GM12878 (cell line): ENCODE measurements around the gene TESK1. TPM values are rescaled to one million over a fixed set of nuclear protein-coding genes. Genes with fewer than 3 reads are reported as not detected.

ENCODE experiments used
- ATAC-seq: fragments of 200-7000 bp; cut with Tn5 transposase; 3 replicates; pipeline ENCODE4 v1.9.1; 2020; ENCODE audit warnings: mild to moderate bottlenecking, moderate library complexity
- BruUV-seq: library from RNA; stranded (reverse); fragments of 400-500 nt; replicated peaks from 2 replicates; lab custom pipeline; 2021; lab: Mats Ljungman, UMichigan
- CTCF ChIA-PET: fragments of 300-600 bp; sonication (Branson Sonifier 250); formaldehyde crosslinking; extraction: SDS; loops from one replicate; lab custom pipeline; 2021; ENCODE audit warnings: inconsistent platforms; lab: Yijun Ruan, JAX
- POLR2A ChIA-PET: fragments of 350-600 bp; formaldehyde crosslinking; extraction: SDS; loops from one replicate; lab custom pipeline; 2021; ENCODE audit warnings: inconsistent platforms; lab: Charles Lee
- RAD21 ChIA-PET: fragments of 300-600 bp; sonication (Branson Sonifier 250); formaldehyde crosslinking; loops from one replicate; lab custom pipeline; 2023; ENCODE audit warnings: antibody characterized with exemption; ENCODE audit not compliant: unreplicated experiment; lab: Charles Lee
- SMC1A ChIA-PET: fragments of 300-600 bp; sonication (Branson Sonifier 250); formaldehyde crosslinking; loops from one replicate; lab custom pipeline; 2023; ENCODE audit not compliant: unreplicated experiment, uncharacterized antibody; lab: Charles Lee
- DNase-seq: peaks from one replicate; pipeline ENCODE4 v3.0.0-alpha.2; 2011; ENCODE audit warnings: low read depth, low spot score
- FAIRE-seq: peaks from 3 replicates; lab custom pipeline; 2011; peaks lifted over from hg19 to GRCh38; lab: Jason Lieb, UNC
- H2AFZ ChIP-seq: 2 replicates; pipeline ENCODE4 v1.6.0; 2011; ENCODE audit warnings: low read depth, low read length, control low read depth; ENCODE audit not compliant: control insufficient read depth
- H3K27ac ChIP-seq: 2 replicates; pipeline ENCODE4 v1.5.1; 2011; ENCODE audit warnings: control low read depth; ENCODE audit not compliant: control insufficient read depth, insufficient read depth
- H3K27me3 ChIP-seq, 2 experiments: replicated peaks in 1 of 2; 2 replicates each; pipeline versions ENCODE4 v1.6.0 to v1.6.1; 2011; ENCODE audit warnings: low read length in 1 of 2; ENCODE audit not compliant: control insufficient read depth in 2 of 2, insufficient read depth in 2 of 2
- H3K36me3 ChIP-seq, 2 experiments: 2 replicates each; pipeline ENCODE4 v1.5.1; 2011; ENCODE audit warnings: low read length in 1 of 2; ENCODE audit not compliant: control insufficient read depth in 2 of 2, insufficient read depth in 2 of 2
- H3K4me1 ChIP-seq: 2 replicates; pipeline ENCODE4 v1.6.1; 2011; ENCODE audit warnings: mild to moderate bottlenecking, low read length, moderate library complexity, mixed read lengths; ENCODE audit not compliant: control insufficient read depth, insufficient read depth
- H3K4me2 ChIP-seq: 2 replicates; pipeline ENCODE4 v1.6.0; 2011; ENCODE audit warnings: control low read depth; ENCODE audit not compliant: control insufficient read depth, insufficient read depth
- H3K4me3 ChIP-seq: fragments of 200-600 bp; sonication (generic); 2 replicates; pipeline ENCODE4 v1.5.1; 2016
- H3K79me2 ChIP-seq: 2 replicates; pipeline ENCODE4 v1.6.0; 2011; ENCODE audit warnings: low read length; ENCODE audit not compliant: control insufficient read depth, insufficient read depth
- H3K9ac ChIP-seq: 2 replicates; pipeline ENCODE4 v1.8.0; 2011; ENCODE audit warnings: low read length, control low read depth, mixed read lengths; ENCODE audit not compliant: control insufficient read depth, insufficient read depth
- H3K9me3 ChIP-seq: replicated peaks from 3 replicates; pipeline ENCODE4 v1.5.1; 2011; ENCODE audit warnings: mild to moderate bottlenecking, low read length; ENCODE audit not compliant: control insufficient read depth, insufficient read depth
- H4K20me1 ChIP-seq: 2 replicates; pipeline ENCODE4 v1.6.0; 2011; ENCODE audit not compliant: control insufficient read depth, insufficient read depth
- ESRRA ChIP-seq: IDR thresholded peaks from 2 replicates; pipeline ENCODE4 v1.6.1; 2012; ENCODE audit warnings: mild to moderate bottlenecking, low read length, improper control_type of control experiment
- HDAC2 ChIP-seq: fragments of 200-600 bp; sonication (generic); IDR thresholded peaks from 2 replicates; pipeline ENCODE4 v1.6.1; 2017
- JUND ChIP-seq: IDR thresholded peaks from 2 replicates; pipeline ENCODE4 v1.6.1; 2012; ENCODE audit warnings: low read depth, mild to moderate bottlenecking, low read length, improper control_type of control experiment, moderate library complexity
- MYC ChIP-seq: IDR thresholded peaks from 2 replicates; pipeline ENCODE4 v1.6.1; 2011; ENCODE audit warnings: mild to moderate bottlenecking, low read length, moderate library complexity, inconsistent platforms; ENCODE audit not compliant: insufficient read depth, insufficient replicate concordance, insufficient read length, severe bottlenecking
- PBX3 ChIP-seq: IDR thresholded peaks from 2 replicates; pipeline ENCODE4 v1.6.1; 2011; ENCODE audit warnings: mild to moderate bottlenecking, low read depth, low read length, moderate library complexity; ENCODE audit not compliant: insufficient replicate concordance
- RAD51 ChIP-seq: fragments of 450-650 bp; IDR thresholded peaks from 2 replicates; pipeline ENCODE4 v1.6.1; 2016; ENCODE audit warnings: moderate library complexity, mild to moderate bottlenecking, inconsistent platforms
- REST ChIP-seq: IDR thresholded peaks from 2 replicates; pipeline ENCODE4 v1.6.1; 2012; ENCODE audit warnings: mild to moderate bottlenecking, low read depth, low read length
- RUNX3 ChIP-seq: IDR thresholded peaks from 2 replicates; pipeline ENCODE4 v1.6.1; 2012; ENCODE audit warnings: low read length, inconsistent platforms
- STAT3 ChIP-seq: IDR thresholded peaks from 2 replicates; pipeline ENCODE4 v1.6.1; 2011; ENCODE audit warnings: low read depth, low read length, improper control_type of control experiment
- WGBS: methylation state at CpG from one replicate; pipeline ENCODE4 v1.1.6; 2016; ENCODE audit warnings: low lambda C conversion rate; ENCODE audit not compliant: insufficient replicate concordance, insufficient coverage; ENCODE audit errors: missing lambda C conversion rate; 5-methylcytosine and 5-hydroxymethylcytosine counted together
- in situ Hi-C: fragments of 300-500 bp; cut with MboI; formaldehyde crosslinking; loops from 9 replicates; pipeline ENCODE4 v1.14.3; 2018; ENCODE audit warnings: mixed read lengths
- intact Hi-C: fragments of 100-400 bp; cut with micrococcal nuclease; formaldehyde crosslinking; loops from one replicate; pipeline ENCODE4 v1.14.2; 2022; ENCODE audit not compliant: unreplicated experiment
- polyA plus RNA-seq, 11 experiments: library from polyadenylated mRNA; depleted of rRNA in 4 of 11; unstranded in 6 of 11; stranded (reverse) in 5 of 11; fragments of >200 nt; fragmentation: Nextera tagmentation in 4 of 11; fragmentation: Illumina TruSeq in 1 of 11; extraction: Ambion mirVana in 4 of 11; extraction: Trizol in 1 of 11; gene quantifications; 1 replicate in 1 of 11; 2 replicates in 10 of 11; pipeline versions ENCODE4 v1.2.1 to v1.2.3, GENCODE V29; 2011 to 2016; ENCODE audit warnings: inconsistent platforms in 2 of 11, missing spikeins in 2 of 11, low read depth in 1 of 11
- total RNA-seq, 4 experiments: library from RNA; depleted of rRNA in 3 of 4; stranded (reverse); fragments of >200 nt in 3 of 4; fragmentation: Illumina TruSeq in 1 of 4; extraction: Trizol in 1 of 4; gene quantifications; 2 replicates each; pipeline versions ENCODE4 v1.2.1 to v1.2.3, GENCODE V29; 2013 to 2021

Gene TESK1
- total and polyA plus RNA-seq, 10 of the 15 experiments (the other 5 are each of a cell fraction or from before 2014, with no cell fraction given), result 0.16 to 19.5 (median 7.9) TPM; not detected in 1

DNA sequence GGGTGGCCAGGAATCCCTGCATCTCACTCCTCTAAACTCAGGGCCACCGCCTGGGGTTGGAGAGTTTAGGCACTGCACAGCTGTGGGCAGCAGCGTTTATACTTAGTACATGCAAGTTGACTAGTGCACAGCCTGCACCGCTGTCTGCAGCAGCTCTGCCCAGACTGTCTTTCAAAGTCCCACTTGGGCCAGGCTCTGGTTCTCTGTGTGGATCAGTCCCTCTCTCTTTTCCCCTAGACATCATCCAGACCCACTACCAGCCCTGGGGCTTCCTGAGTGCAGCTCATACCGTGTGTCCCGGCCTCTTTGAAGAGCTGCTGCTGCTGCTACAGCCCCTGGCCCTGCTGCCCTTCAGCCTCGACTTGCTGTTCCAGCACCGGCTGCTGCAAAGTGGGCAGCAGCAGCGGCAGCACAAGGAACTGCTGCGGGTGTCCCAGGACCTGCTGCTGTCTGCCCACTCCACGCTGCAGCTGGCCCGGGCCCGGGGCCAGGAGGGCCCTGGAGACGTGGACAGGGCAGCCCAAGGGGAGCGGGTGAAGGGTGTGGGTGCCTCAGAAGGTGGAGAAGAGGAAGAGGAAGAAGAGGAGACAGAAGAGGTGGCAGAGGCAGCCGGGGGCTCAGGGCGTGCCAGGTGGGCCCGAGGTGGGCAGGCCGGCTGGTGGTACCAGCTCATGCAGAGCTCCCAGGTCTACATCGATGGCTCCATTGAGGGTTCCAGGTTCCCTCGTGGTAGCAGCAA is 45.1 kb upstream of the TESK1 start (continued):
- TF ChIP-seq RAD51, result no peak
- no peak for TF ChIP-seq STAT3
- TF ChIP-seq PBX3, result no peak
- TF ChIP-seq JUND, result no peak
- TF ChIP-seq REST, result no peak

DNA sequence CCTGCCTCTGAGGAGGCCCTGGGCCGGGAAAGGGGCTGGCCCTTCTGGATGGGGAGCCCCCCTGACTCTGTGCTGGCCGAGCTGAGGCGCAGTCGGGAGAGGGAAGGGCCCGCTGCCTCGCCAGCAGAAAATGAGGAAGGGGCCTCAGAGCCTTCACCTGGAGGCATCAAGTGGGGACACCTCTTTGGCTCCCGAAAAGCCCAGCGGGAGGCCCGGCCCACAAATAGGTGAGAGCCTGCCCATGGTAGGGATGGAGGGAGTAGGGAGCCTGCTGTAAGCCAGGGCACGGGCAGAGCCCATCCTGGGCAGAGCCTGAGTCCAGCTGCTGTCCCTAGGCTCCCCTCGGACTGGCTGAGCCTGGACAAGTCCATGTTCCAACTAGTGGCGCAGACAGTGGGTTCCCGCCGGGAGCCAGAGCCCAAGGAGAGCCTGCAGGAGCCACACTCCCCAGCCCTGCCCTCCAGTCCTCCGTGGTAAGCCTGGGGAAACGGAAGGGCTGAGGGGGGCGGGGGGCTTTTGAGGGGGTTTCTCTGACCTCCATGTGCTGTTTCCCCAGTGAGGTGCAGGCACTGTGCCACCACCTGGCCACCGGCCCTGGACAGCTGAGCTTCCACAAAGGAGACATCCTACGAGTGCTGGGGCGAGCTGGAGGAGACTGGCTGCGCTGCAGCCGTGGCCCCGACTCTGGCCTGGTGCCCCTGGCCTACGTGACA is 44.3 kb upstream of the TESK1 start:
- no peak for TF ChIP-seq MYC
- no peak for TF ChIP-seq HDAC2
- TF ChIP-seq RUNX3, result no peak
- no peak for TF ChIP-seq ESRRA
- TF ChIP-seq, all 136 proteins: peak for 0
- Histone ChIP-seq H3K4me2 (no peak overlapping the region), H3K36me3 (no peaks in the 10 kb centered on the region), H3K4me1 (no peaks in the 10 kb centered on the region), H3K9me3 (no peaks in the 10 kb centered on the region), H2AFZ (no peak overlapping the region), H4K20me1 (no peaks in the 10 kb centered on the region), H3K27me3 (no peaks in the 10 kb centered on the region), H3K4me3 (no peak overlapping the region), H3K27ac (no peak overlapping the region), H3K9ac (no peak overlapping the region), H3K79me2 (no peaks in the 10 kb centered on the region)
- ChIA-PET SMC1A (no interaction called here), POLR2A (interaction anchor here (0.6 kb wide), 1 partner anchor 271 kb away, joined by 3 read pairs; no protein-coding TSS in a partner anchor), RAD21 (no interaction called here), CTCF (no interaction called here)
- in situ Hi-C loops (no loop called here), intact Hi-C loops (no loop called here)
- ATAC-seq, result no peak
- no peak for FAIRE-seq
- BruUV-seq, result no TSS peak
- 55% methylated on average over 20 of the region's 24 CpGs for WGBS
- DNase-seq, result no peak
